DND-41 (cell line): ENCODE results near the gene GATAD2B.
"Not testable (repeated sequence)": the region's sequence is repeated elsewhere in the genome, so short reads cannot be mapped to it uniquely, and the experiment has no call there.

Experiments used
- ATAC-seq: fragments of 200-7000 bp; cut with Tn5 transposase; 3 replicates; pipeline ENCODE4 v1.9.1; 2021; ENCODE audit warnings: low read depth; ENCODE audit not compliant: insufficient read depth
- DNase-seq: peaks from one replicate; pipeline ENCODE4 v3.0.0-alpha.2; 2020
- H2AFZ ChIP-seq: 2 replicates; pipeline ENCODE4 v1.6.0; 2012; ENCODE audit warnings: low read depth, low read length
- H3K27ac ChIP-seq: 2 replicates; pipeline ENCODE4 v1.5.1; 2012; ENCODE audit warnings: low read length, inconsistent platforms
- H3K27me3 ChIP-seq: fragments of 200-600 bp; sonication (generic); 2 replicates; pipeline ENCODE4 v1.6.0; 2012; ENCODE audit warnings: low read length, mild to moderate bottlenecking, inconsistent platforms; ENCODE audit not compliant: insufficient read depth, poor library complexity
- H3K36me3 ChIP-seq: 2 replicates; pipeline ENCODE4 v1.5.1; 2012; ENCODE audit warnings: low read length, inconsistent platforms; ENCODE audit not compliant: insufficient read depth
- H3K4me1 ChIP-seq: 2 replicates; pipeline ENCODE4 v1.5.1; 2012; ENCODE audit warnings: mild to moderate bottlenecking, low read length; ENCODE audit not compliant: insufficient read depth
- H3K4me2 ChIP-seq: 2 replicates; pipeline ENCODE4 v1.6.0; 2012; ENCODE audit warnings: mild to moderate bottlenecking, moderate library complexity, low read length, inconsistent platforms; ENCODE audit not compliant: insufficient read depth
- H3K4me3 ChIP-seq, 2 experiments: fragments of 200-600 bp in 1 of 2; shearing (Covaris generic) in 1 of 2; 2 replicates each; pipeline ENCODE4 v1.5.1; 2012 to 2016; ENCODE audit warnings: inconsistent platforms in 2 of 2, low read length in 2 of 2, mild to moderate bottlenecking in 2 of 2, low read depth in 1 of 2, moderate library complexity in 1 of 2
- H3K79me2 ChIP-seq: 2 replicates; pipeline ENCODE4 v1.6.0; 2012; ENCODE audit warnings: low read length, inconsistent platforms; ENCODE audit not compliant: insufficient read depth
- H3K9ac ChIP-seq: 2 replicates; pipeline ENCODE4 v1.6.0; 2012; ENCODE audit warnings: low read depth, mild to moderate bottlenecking, inconsistent platforms, low read length, moderate library complexity
- H3K9me3 ChIP-seq: 2 replicates; pipeline ENCODE4 v1.5.1; 2012; ENCODE audit warnings: low read length, moderate library complexity, mild to moderate bottlenecking, inconsistent platforms; ENCODE audit not compliant: insufficient read depth, severe bottlenecking
- H4K20me1 ChIP-seq: 2 replicates; pipeline ENCODE4 v1.6.0; 2012; ENCODE audit warnings: low read length; ENCODE audit not compliant: insufficient read depth
- CTCF ChIP-seq: IDR thresholded peaks from 2 replicates; pipeline ENCODE4 v1.5.1; 2012; ENCODE audit warnings: borderline replicate concordance, low read length, moderate library complexity, mild to moderate bottlenecking; ENCODE audit not compliant: poor library complexity, severe bottlenecking; ENCODE audit errors: extremely low read depth
- EZH2 ChIP-seq: IDR thresholded peaks from 3 replicates; pipeline ENCODE4 v1.6.1; 2012; ENCODE audit warnings: borderline replicate concordance, low read depth, mild to moderate bottlenecking, moderate library complexity, low read length, inconsistent platforms; ENCODE audit not compliant: severe bottlenecking

Gene GATAD2B

DNA sequence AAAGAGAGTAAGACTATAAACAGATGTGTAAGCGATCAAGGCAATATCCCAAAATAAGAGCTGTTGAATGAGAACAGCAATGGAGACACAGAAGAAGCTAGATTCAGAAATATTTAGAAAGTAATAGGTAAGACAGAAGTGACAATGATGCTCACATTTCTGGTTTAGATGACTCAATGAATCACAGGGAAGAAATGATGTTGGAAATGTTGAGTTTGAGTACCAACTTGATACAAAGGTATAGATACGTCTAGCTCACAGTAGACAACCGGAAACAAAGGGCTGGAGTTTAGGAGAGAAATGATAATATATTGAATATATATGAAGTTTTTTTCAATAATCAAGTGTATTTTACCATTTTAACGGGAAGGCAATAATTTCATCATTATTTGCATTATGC lies 6.5 kb downstream of the GATAD2B start:
- Histone ChIP-seq H2AFZ (no peak overlapping the region), H3K27me3 (no peaks in the 10 kb centered on the region), H4K20me1 (peaks cover 73% of the 10 kb centered on the region), H3K9me3 (no peaks in the 10 kb centered on the region), H3K27ac (no peak overlapping the region), H3K4me2 (no peak overlapping the region), H3K4me3 (no peak overlapping the region), H3K9ac (no peak overlapping the region), H3K4me1 (peaks cover 23% of the 10 kb centered on the region), H3K79me2 (peaks cover 99% of the 10 kb centered on the region), H3K36me3 (peaks cover 46% of the 10 kb centered on the region)
- TF ChIP-seq CTCF (no peak), EZH2 (no peak)
- no peak for ATAC-seq
- no peak for DNase-seq

- Histone ChIP-seq H3K36me3 (peaks cover 29% of the 10 kb centered on the region), H3K79me2 (peaks cover 99% of the 10 kb centered on the region), H4K20me1 (peaks cover 60% of the 10 kb centered on the region; the same call in 1 of the 2 replicates), H3K4me1 (no peaks in the 10 kb centered on the region; the same call in 1 of the 2 replicates), H3K4me3 (no peak overlapping the region), H3K27me3 (no peaks in the 10 kb centered on the region), H3K9me3 (no peaks in the 10 kb centered on the region), H3K9ac (no peak overlapping the region), H3K4me2 (no peak overlapping the region), H3K27ac (no peak overlapping the region), H2AFZ (no peak overlapping the region)
- ATAC-seq (no peak), DNase-seq (no peak)
- TF ChIP-seq CTCF (no peak), EZH2 (no peak)
Observed at GRCh38 chr1:153912349-153912748, 10.4 kb downstream of the GATAD2B start.

DNA sequence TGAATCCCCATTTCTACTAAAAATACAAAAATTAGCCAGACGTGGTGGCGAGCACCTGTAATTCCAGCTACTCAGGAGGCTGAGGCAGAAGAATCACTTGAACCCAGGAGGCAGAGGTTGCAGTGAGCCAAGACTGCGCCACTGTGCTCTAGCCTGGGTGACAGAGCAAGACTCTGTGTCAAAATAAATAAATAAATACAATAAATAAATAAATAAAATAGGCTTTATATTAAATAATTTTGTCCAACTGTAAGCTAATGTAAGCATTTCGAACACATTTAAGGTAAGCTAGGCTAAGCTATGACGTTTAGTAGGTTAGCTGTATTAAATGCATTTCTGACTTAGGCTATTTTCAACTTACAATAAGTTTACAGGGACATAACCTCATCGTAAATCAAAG lies 12.2 kb downstream of the GATAD2B start:
- not testable (repeated sequence) for H3K27ac ChIP-seq, H3K4me1 ChIP-seq, ATAC-seq, H3K4me3 ChIP-seq, DNase-seq, H3K9ac ChIP-seq, H3K9me3 ChIP-seq, H3K27me3 ChIP-seq, H2AFZ ChIP-seq, H3K4me2 ChIP-seq
- Histone ChIP-seq H4K20me1 (peaks cover 71% of the 10 kb centered on the region; the same call in 1 of the 2 replicates), H3K36me3 (peaks cover 29% of the 10 kb centered on the region), H3K79me2 (peaks cover 99% of the 10 kb centered on the region)

DNA sequence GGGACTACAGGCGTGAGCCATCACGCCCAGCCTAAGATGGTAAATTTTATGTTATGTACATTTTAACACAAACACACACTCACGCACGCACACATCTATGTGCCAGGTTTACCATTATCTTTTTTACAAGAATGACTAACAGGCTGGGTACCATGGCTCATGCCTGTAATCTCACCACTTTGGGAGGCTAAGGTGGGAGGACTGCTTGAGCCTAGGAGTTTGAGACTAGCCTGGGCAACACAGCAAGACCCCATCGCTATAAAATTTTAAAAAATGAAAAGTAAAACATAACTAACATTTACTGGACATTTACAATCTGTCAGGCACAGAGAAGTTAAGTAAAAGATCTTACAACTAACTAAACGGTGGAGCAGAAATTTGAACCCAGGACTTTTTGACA lies 14.7 kb downstream of the GATAD2B start:
- ATAC-seq, result no peak
- Histone ChIP-seq H3K9ac (no peak overlapping the region), H3K9me3 (no peaks in the 10 kb centered on the region), H3K27ac (no peak overlapping the region), H4K20me1 (peaks cover 73% of the 10 kb centered on the region), H3K36me3 (peaks cover 23% of the 10 kb centered on the region), H3K4me1 (no peaks in the 10 kb centered on the region), H3K4me2 (no peak overlapping the region), H3K4me3 (no peak overlapping the region), H3K79me2 (peaks cover 100% of the 10 kb centered on the region), H2AFZ (no peak overlapping the region), H3K27me3 (no peaks in the 10 kb centered on the region)
- TF ChIP-seq CTCF (no peak), EZH2 (no peak)
- DNase-seq, result no peak
